Stimulated activated naive CD4-positive, alpha-beta T cell treated with Interleukin-2 at 50 U/mL for 16 hours (primary cell): ENCODE results near the gene KCNQ1.
"Not testable (repeated sequence)": the region's sequence is repeated elsewhere in the genome, so short reads cannot be mapped to it uniquely, and the experiment has no call there.

Experiments used
- DNase-seq: peaks from one replicate; lab custom pipeline; 2025; lab: John Stamatoyannopoulos, UW

The KCNQ1 gene

GRCh38 chr11:2474059-2474901, 29.5 kb downstream of the KCNQ1 start:
- DNase-seq, result no peak

GRCh38 chr11:2475136-2475918, 30.5 kb downstream of the KCNQ1 start:
- DNase-seq, result no peak

- no peak for DNase-seq
Measured at GRCh38 chr11:2477254-2477653, 32.4 kb downstream of the KCNQ1 start.

- DNase-seq, result no peak
Measured at GRCh38 chr11:2477936-2478335, 33.1 kb downstream of the KCNQ1 start.

- not testable (repeated sequence) for DNase-seq
Measured at GRCh38 chr11:2480067-2480873, 35.5 kb downstream of the KCNQ1 start.

GRCh38 chr11:2480874-2481220, 36.0 kb downstream of the KCNQ1 start:
- no peak for DNase-seq

GRCh38 chr11:2481253-2481652, 36.4 kb downstream of the KCNQ1 start:
- DNase-seq, result no peak

- DNase-seq, result no peak
Measured at GRCh38 chr11:2482204-2482603, 37.4 kb downstream of the KCNQ1 start.

- DNase-seq, result no peak
Measured at GRCh38 chr11:2482745-2483144, 37.9 kb downstream of the KCNQ1 start.

- no peak for DNase-seq
Measured at GRCh38 chr11:2483426-2483825, 38.6 kb downstream of the KCNQ1 start.

- no peak for DNase-seq
Measured at GRCh38 chr11:2484576-2485125, 39.8 kb downstream of the KCNQ1 start.

- DNase-seq, result no peak
Measured at GRCh38 chr11:2488004-2488403, 43.2 kb downstream of the KCNQ1 start.

- DNase-seq, result no peak
Measured at GRCh38 chr11:2489083-2489482, 44.3 kb downstream of the KCNQ1 start.

- not testable (repeated sequence) for DNase-seq
Measured at GRCh38 chr11:2497951-2498350, 53.1 kb downstream of the KCNQ1 start.

- no peak for DNase-seq
Measured at GRCh38 chr11:2498750-2499149, 53.9 kb downstream of the KCNQ1 start.

GRCh38 chr11:2507212-2507901, 62.5 kb downstream of the KCNQ1 start:
- no peak for DNase-seq

GRCh38 chr11:2507945-2508749, 63.3 kb downstream of the KCNQ1 start:
- no peak for DNase-seq

GRCh38 chr11:2508793-2509192, 64.0 kb downstream of the KCNQ1 start:
- DNase-seq, result no peak

GRCh38 chr11:2509481-2510001, 64.7 kb downstream of the KCNQ1 start:
- DNase-seq, result no peak

- DNase-seq, result no peak
Measured at GRCh38 chr11:2510626-2511402, 66.0 kb downstream of the KCNQ1 start.
